Adipocyte (in vitro differentiated cells): Measurements from ENCODE around the gene CPAMD8.
"Not testable (repeated sequence)": the region's sequence is repeated elsewhere in the genome, so short reads cannot be mapped to it uniquely, and the experiment has no call there.

Source experiments
- DNase-seq: peaks from one replicate; pipeline ENCODE4 v3.0.0-alpha.2; 2015; ENCODE audit warnings: low read depth
- H3K27me3 ChIP-seq: replicated peaks from 2 replicates; pipeline ENCODE4 v1.7.0; 2013; ENCODE audit warnings: mild to moderate bottlenecking, low read length, moderate library complexity; ENCODE audit not compliant: control insufficient read depth, insufficient read depth
- H3K36me3 ChIP-seq: 2 replicates; pipeline ENCODE4 v1.7.0; 2013; ENCODE audit warnings: low read length, mild to moderate bottlenecking, moderate library complexity; ENCODE audit not compliant: control insufficient read depth, insufficient read depth, severe bottlenecking
- H3K4me1 ChIP-seq: 2 replicates; pipeline ENCODE4 v1.7.0; 2013; ENCODE audit warnings: mild to moderate bottlenecking, low read length, moderate library complexity; ENCODE audit not compliant: control insufficient read depth, insufficient read depth
- H3K4me3 ChIP-seq: 2 replicates; pipeline ENCODE4 v1.7.0; 2013; ENCODE audit warnings: mild to moderate bottlenecking, low read length, moderate library complexity
- H3K9ac ChIP-seq: 2 replicates; pipeline ENCODE4 v1.7.0; 2013; ENCODE audit warnings: mild to moderate bottlenecking, low read length, moderate library complexity
- H3K9me3 ChIP-seq: 2 replicates; pipeline ENCODE4 v1.7.0; 2013; ENCODE audit warnings: mild to moderate bottlenecking, low read length, moderate library complexity; ENCODE audit not compliant: control insufficient read depth

The CPAMD8 gene

DNA sequence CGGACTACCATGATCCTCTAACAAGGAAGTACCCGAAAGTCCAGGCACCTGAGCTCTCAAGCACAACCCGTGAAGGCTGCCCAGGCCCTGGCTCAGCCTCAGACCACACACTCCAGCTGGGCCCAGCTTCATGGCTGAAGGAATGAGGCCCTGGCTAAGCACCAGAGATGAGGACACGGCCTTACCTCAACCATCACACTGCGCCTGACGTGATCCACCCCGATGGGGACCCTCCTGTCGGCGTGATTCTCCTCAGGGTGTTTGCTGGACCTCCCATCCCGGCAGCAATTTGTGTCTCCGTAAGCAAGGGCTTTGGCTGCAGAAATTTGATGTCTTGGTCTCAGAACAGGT lies 81.3 kb downstream of the CPAMD8 start:
- no peak for DNase-seq

DNA sequence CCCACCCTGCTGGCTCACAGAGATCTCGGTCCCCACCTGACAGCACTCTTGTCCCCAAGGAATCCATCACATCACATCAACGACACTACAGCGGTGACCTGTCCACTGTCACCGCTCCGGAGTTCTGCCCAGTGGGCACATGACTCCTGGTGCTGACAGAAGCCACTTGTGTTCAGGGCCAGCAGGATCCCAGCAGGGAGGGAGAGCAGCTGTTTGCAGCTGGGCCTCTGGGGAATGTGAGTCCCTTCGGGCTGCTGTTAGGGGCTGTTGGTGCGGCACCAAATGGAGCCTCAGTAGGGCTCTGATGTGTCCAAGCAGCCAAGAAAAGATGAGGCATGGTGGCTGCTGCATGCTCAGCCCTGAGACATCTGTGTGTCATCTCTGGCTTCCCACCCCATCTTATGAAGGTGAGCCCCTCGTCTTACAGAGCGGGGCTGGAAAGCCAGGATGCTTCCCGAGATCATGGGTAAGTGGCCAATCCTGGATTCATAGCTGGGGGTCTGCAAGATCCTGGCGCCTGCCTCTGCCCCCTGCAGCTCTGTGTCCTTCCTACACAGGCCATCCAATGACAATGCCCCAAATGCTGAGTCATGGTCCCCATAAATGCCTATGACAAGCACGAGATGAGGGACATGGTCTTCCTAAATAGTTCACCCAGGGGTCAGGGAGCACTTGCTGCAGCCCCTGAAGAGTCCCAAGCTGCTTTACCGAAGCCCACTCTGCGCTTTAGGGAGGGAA lies 81.8 kb downstream of the CPAMD8 start:
- Histone ChIP-seq H3K9ac (no peak overlapping the region), H3K36me3 (no peaks in the 10 kb centered on the region), H3K27me3 (peaks cover 31% of the 10 kb centered on the region), H3K4me1 (no peaks in the 10 kb centered on the region), H3K9me3 (no peaks in the 10 kb centered on the region), H3K4me3 (no peak overlapping the region)
- no peak for DNase-seq

More for the DNA sequence above, 81.3 kb downstream of the CPAMD8 start:
- H3K9ac ChIP-seq: no peak overlapping the region
- no peaks in the 10 kb centered on the region for H3K9me3 ChIP-seq
- no peak overlapping the region for H3K4me3 ChIP-seq
- no peaks in the 10 kb centered on the region for H3K4me1 ChIP-seq
- no peaks in the 10 kb centered on the region for H3K36me3 ChIP-seq
- peaks cover 31% of the 10 kb centered on the region for H3K27me3 ChIP-seq

DNA sequence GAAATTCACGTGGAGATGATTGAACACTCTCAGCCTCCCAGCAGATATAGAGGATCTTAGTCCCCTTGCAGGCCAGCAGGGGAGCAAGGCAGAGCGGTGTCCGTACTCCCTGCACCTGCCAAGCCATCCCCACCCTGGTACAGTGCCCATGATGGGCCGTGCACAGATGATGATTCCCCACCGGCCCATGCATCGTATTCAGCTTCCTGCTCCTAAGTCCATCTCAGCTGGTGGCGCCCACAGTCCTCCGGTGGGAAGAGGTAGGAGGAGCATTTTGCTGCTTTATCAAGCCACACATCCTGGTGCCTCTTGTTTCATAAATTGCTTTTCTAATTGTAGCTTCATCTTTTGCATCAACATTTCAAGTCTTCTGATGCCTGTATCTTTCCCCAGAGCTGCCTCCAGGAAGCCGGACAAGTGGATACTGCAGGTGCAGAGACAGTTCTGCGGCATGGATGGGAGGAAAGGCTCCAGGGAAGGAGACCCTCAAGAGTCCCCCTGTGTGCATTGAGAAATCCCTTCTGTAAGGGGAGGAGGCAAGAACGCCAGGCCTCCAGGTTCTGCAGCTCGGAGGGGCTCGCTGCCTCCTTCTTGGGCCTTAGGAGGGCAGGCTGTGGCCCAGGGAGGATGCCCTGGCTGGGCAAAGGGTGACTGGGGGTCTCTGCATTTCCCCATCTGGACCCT lies 82.5 kb downstream of the CPAMD8 start:
- no peak overlapping the region for H3K9ac ChIP-seq
- no peaks in the 10 kb centered on the region for H3K9me3 ChIP-seq
- H3K27me3 ChIP-seq: peaks cover 26% of the 10 kb centered on the region
- H3K4me1 ChIP-seq: no peaks in the 10 kb centered on the region
- H3K4me3 ChIP-seq: no peak overlapping the region
- DNase-seq: no peak
- H3K36me3 ChIP-seq: no peaks in the 10 kb centered on the region

DNA sequence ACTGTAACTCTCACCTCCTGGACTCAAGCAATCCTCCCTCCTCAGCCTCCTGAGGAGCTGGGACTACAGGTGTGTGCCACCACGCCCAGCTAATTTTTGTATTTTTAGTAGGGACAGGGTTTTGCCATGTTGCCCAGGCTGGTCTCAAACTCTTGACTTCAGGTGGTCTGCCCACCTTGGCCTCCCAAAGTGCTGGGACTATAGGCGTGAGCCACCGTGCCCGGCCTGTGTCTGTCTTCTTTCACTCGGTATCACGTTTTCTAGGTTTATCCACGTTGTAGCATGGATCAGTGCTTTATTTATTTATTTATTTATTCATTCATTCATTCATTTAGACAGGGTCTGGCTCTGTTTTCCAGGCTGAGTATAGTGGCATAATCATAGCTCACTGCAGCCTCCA lies 83.5 kb downstream of the CPAMD8 start:
- DNase-seq, H3K4me1 ChIP-seq, H3K9ac ChIP-seq, H3K9me3 ChIP-seq, H3K4me3 ChIP-seq, H3K36me3 ChIP-seq: not testable (repeated sequence)
- peaks cover 27% of the 10 kb centered on the region for H3K27me3 ChIP-seq

DNA sequence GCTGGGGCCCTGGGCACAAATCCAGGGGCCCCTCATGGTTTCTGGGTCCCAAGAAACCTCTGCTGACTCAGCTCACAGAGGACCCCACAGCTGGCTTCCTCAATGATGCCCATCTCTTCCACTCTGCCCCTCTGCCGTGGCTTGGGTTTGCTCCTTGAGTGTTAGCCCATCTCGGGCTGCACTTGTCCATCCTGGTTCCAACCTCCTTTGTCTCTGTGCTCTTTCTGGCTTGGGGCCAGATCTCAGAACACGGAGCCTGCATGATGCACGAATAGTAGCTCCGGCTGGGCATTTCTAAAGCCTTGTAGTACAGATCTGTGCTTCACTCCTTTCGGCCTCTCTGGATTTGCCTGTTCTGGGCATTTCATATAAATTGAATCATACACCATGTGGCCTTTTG lies 84.0 kb downstream of the CPAMD8 start:
- peaks cover 24% of the 10 kb centered on the region for H3K27me3 ChIP-seq
- H3K4me1 ChIP-seq: no peaks in the 10 kb centered on the region
- no peak overlapping the region for H3K9ac ChIP-seq
- H3K9me3 ChIP-seq: no peaks in the 10 kb centered on the region
- no peaks in the 10 kb centered on the region for H3K36me3 ChIP-seq
- DNase-seq: no peak
- no peak overlapping the region for H3K4me3 ChIP-seq

DNA sequence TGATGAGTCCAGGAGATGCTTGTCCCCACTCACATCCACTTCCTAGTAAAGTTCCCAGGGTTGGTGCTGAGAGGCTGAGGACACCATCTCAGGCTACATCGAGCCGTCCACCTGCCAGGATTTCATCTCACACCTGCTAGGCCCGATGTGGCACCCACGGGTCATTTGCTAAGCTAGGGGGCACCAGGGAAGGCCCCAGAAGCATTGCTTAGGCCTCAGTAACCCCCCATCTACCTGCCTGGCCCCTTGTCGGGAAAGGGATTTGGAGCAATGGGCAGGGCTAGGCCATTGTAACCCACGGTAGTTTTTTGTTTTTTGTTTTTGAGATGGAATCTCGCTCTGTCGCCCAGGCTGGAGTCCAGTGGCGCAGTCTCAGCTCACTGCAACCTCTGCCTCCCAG lies 86.0 kb downstream of the CPAMD8 start:
- H3K9me3 ChIP-seq: peaks cover 2% of the 10 kb centered on the region
- no peak overlapping the region for H3K4me3 ChIP-seq
- H3K27me3 ChIP-seq: peaks cover 21% of the 10 kb centered on the region
- DNase-seq: no peak
- H3K36me3 ChIP-seq: no peaks in the 10 kb centered on the region
- H3K4me1 ChIP-seq: no peaks in the 10 kb centered on the region
- no peak overlapping the region for H3K9ac ChIP-seq

DNA sequence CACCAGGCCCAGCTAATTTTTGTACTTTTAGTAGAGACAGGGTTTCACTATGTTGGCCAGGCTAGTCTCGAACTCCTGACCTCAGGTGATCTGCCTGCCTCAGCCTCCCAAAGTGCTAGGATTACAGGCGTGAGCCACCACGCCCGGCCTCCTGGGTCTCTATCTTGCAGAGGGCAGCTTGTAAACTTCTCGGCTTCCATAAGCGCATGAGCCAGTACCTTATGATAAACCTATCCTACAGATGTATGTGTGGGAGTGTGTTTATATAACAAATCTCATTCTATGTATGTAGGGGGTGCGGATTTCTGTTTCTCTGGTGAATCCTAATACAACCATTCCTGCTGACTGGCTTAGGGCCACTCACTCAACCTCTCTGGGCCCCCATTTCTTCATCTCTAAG lies 86.5 kb downstream of the CPAMD8 start:
- not testable (repeated sequence) for H3K9me3 ChIP-seq, H3K9ac ChIP-seq, DNase-seq, H3K4me1 ChIP-seq, H3K36me3 ChIP-seq, H3K4me3 ChIP-seq
- peaks cover 19% of the 10 kb centered on the region for H3K27me3 ChIP-seq

DNA sequence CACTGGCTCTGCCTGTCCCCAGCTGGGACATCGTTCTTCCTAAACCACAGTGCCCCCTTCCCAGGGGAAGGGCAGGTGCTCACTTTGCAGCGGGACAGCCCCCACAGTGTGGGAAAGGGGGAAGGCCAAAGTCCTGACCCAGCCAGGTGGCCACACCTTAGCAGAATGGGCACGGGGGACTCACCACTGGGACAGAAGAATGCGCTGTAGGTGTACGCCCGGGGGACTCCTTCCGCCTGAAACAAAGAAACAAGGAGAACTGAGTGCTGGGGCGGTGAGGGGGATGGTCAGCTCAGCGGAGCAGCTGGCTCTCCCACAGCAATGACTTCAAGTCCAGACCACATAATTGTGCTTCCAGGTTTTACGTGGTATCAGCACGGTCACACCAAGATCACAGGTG lies 88.4 kb downstream of the CPAMD8 start:
- no peak overlapping the region for H3K9ac ChIP-seq
- H3K4me3 ChIP-seq: no peak overlapping the region
- no peaks in the 10 kb centered on the region for H3K36me3 ChIP-seq
- no peak for DNase-seq
- peaks cover 26% of the 10 kb centered on the region for H3K9me3 ChIP-seq
- no peaks in the 10 kb centered on the region for H3K4me1 ChIP-seq
- H3K27me3 ChIP-seq: peaks cover 9% of the 10 kb centered on the region

DNA sequence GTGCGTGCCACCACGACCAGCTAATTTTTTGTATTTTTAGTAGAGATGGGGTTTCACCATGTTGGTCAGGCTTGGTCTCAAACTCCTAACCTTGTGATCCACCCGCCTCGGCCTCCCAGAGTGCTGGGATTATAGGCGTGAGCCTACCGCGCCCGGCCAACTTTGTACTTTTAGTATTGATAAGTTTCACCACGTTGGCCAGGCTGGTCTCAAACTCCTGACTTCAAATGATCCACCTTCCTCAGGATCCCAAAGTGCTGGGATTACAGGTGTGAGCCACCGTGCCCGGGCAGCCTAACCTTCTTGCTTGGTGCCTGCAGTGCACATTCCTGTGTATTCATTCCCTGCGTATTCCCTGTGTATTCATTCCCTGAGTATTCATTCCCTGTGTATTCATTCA lies 88.8 kb downstream of the CPAMD8 start:
- H3K36me3 ChIP-seq, H3K9ac ChIP-seq, H3K4me3 ChIP-seq, H3K27me3 ChIP-seq, DNase-seq, H3K4me1 ChIP-seq: not testable (repeated sequence)
- peaks cover 28% of the 10 kb centered on the region for H3K9me3 ChIP-seq

DNA sequence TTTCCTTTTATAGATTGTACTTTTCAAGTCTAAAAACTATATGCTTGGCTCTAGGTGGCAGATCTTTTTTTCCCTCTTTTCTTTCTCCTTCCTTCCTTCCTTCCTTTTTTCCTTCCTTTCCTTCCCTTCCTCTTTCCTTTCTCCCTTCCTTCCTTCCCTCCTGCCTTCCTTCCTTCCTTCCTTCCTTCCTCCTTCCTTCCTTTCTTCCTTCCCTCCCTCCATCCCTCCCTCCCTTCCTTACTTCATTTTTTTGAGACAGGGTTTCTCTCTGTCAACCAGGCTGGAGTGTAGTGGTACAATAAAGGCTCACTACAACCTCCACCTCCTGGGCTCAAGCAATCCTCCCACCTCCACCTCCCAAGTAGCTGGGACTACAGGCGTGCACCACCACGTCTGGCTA lies 89.7 kb downstream of the CPAMD8 start:
- Histone ChIP-seq H3K9me3 (peaks cover 28% of the 10 kb centered on the region), H3K9ac (no peak overlapping the region), H3K4me1 (no peaks in the 10 kb centered on the region), H3K4me3 (no peak overlapping the region), H3K27me3 (peaks cover 9% of the 10 kb centered on the region), H3K36me3 (no peaks in the 10 kb centered on the region)
- DNase-seq: no peak

DNA sequence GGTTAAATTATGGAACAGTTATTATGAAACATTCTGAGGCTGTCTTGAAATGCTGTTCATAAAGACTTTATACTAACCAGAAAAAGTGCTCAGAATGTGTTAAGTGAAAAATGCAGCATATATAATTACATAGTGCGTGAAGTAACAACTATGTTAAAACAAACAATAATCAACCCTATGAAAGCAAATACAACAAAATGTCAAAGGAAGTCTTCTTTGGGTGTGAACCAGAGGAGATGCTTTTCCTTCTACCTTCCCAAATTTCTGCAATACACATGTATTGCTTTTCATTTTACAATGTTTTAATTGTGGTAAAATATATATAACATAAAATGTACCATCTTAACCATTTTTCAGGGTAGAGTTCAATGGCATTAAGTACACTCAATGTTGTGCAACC lies 92.1 kb downstream of the CPAMD8 start:
- DNase-seq: no peak
- no peaks in the 10 kb centered on the region for H3K4me1 ChIP-seq
- H3K4me3 ChIP-seq: no peak overlapping the region
- peaks cover 28% of the 10 kb centered on the region for H3K9me3 ChIP-seq
- peaks cover 24% of the 10 kb centered on the region for H3K27me3 ChIP-seq
- no peak overlapping the region for H3K9ac ChIP-seq
- no peaks in the 10 kb centered on the region for H3K36me3 ChIP-seq

DNA sequence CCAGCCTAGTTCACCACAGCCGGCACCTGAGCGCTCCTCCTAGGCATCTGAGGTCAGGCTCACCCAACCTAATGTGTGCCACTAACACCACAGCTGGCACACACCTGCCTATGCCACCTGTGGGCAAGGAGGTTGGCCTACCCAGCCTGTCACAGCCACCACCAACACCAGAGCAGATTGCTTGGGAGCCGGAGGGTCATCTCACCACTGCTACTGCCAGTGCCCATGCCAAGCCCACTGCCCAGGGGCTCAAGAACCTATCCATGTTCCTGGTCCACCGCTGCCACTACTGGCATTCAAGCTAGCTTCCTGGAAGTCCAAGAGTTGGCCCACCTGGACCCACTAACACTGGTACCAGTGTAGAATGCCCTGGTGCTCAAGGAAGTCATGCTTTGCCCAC lies 95.3 kb downstream of the CPAMD8 start:
- DNase-seq: no peak
- peaks cover 31% of the 10 kb centered on the region for H3K9me3 ChIP-seq
- no peak overlapping the region for H3K9ac ChIP-seq
- H3K4me3 ChIP-seq: no peak overlapping the region
- H3K27me3 ChIP-seq: peaks cover 19% of the 10 kb centered on the region
- no peaks in the 10 kb centered on the region for H3K36me3 ChIP-seq
- no peaks in the 10 kb centered on the region for H3K4me1 ChIP-seq
